ENCODE measurements around the gene WHRN. TPM values are rescaled to one million over a fixed set of nuclear protein-coding genes. Genes with fewer than 3 reads are reported as not detected.

The WHRN gene
- polyA plus RNA-seq, 4 donors: 2.7 to 12.9 (median 7.9) TPM

DNA sequence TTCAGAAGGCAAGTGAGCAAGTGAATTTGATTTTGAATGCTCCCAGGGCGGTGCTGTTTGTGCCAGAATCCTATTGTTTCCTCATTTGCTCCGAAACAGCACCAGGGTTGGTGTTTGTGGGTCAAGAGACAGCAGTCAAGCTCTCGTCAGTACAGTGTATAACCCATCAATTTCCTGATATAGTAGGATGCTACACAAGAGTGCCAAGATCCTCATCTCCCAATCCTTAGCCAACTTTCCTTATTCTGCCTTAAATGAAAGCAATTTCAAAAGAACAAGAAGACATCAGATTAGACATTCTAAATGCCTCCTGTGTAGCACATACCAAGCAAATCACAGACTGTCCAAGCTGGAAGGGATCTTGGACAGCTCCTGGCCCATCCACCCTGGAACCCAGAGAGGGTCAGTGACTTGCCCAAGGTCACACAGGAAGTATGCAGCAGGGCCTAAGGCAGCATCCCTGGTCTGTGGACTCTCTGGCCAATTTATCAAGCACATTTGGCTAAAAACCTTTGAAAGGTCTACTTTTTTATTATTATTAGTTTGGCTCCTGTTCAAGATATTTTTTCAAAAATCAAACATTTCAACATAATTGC is 4.5 kb downstream of the WHRN start:
- Histone ChIP-seq H3K4me3 (ENCODE audit: low read depth in 1 of 3, low read length in 3 of 3) (no peak overlapping the region), H3K9me3 (ENCODE audit: control insufficient read depth in 2 of 2, insufficient read depth in 1 of 2, low read depth in 1 of 2, low read length in 1 of 2) (no peaks in the 10 kb centered on the region), H3K27me3 (ENCODE audit: control insufficient read depth in 3 of 3, insufficient read depth in 3 of 3, low read length in 3 of 3) (peaks cover 0 to 13% (median 0%) of the 10 kb centered on the region in 3 donors), H3K27ac (ENCODE audit: low read depth in 1 of 3, low read length in 2 of 3) (no peak overlapping the region), H3K4me1 (ENCODE audit: control insufficient read depth in 3 of 3, insufficient read depth in 2 of 3, low read depth in 1 of 3, low read length in 2 of 3) (peaks cover 0 to 13% (median 2%) of the 10 kb centered on the region in 3 donors), H3K36me3 (ENCODE audit: control insufficient read depth in 3 of 3, insufficient read depth in 2 of 3, low read depth in 1 of 3, low read length in 3 of 3) (no peaks in the 10 kb centered on the region)
- DNase-seq (no peak), FAIRE-seq (no peak)
- 71 to 79% (median 75%) methylated on average over 3 of the region's 3 CpGs for WGBS, 3 donors

DNA sequence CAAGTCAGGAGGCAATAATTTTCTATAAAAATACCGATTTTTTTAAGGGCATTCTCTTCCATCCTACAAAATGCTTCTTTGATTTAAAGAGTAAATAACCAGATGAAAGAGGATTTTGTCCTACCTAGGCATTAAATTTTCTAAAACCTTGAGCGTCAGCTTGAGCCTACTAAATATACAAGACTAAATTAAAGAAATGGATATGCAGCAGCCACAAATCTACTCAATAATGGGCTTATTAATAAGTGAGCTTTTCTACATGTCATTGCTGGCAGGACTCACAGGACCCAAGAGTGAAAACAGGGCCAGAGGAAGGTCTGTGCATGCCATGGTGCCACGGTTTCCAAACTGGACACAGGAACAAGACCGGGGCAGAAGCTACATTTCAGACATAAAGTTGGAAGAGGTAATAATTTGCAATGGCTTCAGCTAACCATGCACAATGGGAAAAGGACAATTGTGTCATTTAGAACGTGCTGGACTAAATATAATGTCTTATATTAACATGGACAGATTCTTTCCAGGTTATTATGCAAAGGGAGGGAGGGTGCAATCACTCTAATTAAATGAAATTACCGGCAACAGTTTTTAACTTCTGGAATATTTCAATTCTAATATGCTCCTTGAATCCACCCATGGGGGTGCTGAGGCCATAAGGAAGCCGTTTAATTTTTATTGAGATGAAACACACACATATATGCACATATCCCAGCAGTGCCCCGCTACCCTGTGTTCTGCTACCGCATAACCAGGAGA is 5.2 kb downstream of the WHRN start:
- H3K9me3 ChIP-seq (ENCODE audit: control insufficient read depth in 2 of 2, insufficient read depth in 1 of 2, low read depth in 1 of 2, low read length in 1 of 2): no peaks in the 10 kb centered on the region
- WGBS, 3 donors: 59 to 76% (median 69%) methylated on average over 9 of the region's 9 CpGs
- no peak overlapping the region for H3K4me3 ChIP-seq (ENCODE audit: low read depth in 1 of 3, low read length in 3 of 3)
- FAIRE-seq: no peak
- no peak overlapping the region for H3K27ac ChIP-seq (ENCODE audit: low read depth in 1 of 3, low read length in 2 of 3)
- peaks cover 0 to 11% (median 2%) of the 10 kb centered on the region in 3 donors for H3K4me1 ChIP-seq (ENCODE audit: control insufficient read depth in 3 of 3, insufficient read depth in 2 of 3, low read depth in 1 of 3, low read length in 2 of 3)
- DNase-seq: no peak
- no peaks in the 10 kb centered on the region for H3K36me3 ChIP-seq (ENCODE audit: control insufficient read depth in 3 of 3, insufficient read depth in 2 of 3, low read depth in 1 of 3, low read length in 3 of 3)
- peaks cover 0 to 10% (median 0%) of the 10 kb centered on the region in 3 donors for H3K27me3 ChIP-seq (ENCODE audit: control insufficient read depth in 3 of 3, insufficient read depth in 3 of 3, low read length in 3 of 3)

DNA sequence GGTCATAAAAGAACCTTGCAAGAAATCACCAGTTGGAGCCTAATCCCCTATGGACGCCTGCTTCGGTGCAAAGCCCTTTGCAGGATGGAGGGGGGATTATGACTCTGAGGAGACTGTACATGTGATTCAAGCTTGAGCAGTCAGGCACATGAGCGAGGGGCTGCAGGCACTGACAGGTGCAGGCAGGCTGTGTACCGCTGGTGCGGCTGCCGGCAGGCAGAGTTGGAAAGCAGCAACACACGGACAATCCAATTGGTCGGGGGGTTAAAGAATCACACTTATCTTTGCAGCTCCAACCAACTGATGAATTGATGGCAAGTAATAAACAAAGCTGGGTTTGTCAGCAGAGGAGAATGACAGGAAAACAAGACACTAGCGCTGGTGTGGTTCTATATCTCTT is 5.7 kb downstream of the WHRN start:
- H3K9me3 ChIP-seq (ENCODE audit: control insufficient read depth in 2 of 2, insufficient read depth in 1 of 2, low read depth in 1 of 2, low read length in 1 of 2): no peaks in the 10 kb centered on the region
- H3K4me3 ChIP-seq (ENCODE audit: low read depth in 1 of 3, low read length in 3 of 3): no peak overlapping the region
- peaks cover 0 to 6% (median 0%) of the 10 kb centered on the region in 3 donors for H3K27me3 ChIP-seq (ENCODE audit: control insufficient read depth in 3 of 3, insufficient read depth in 3 of 3, low read length in 3 of 3)
- 62 to 79% (median 67%) methylated on average over 9 of the region's 9 CpGs for WGBS, 3 donors
- no peaks in the 10 kb centered on the region for H3K36me3 ChIP-seq (ENCODE audit: control insufficient read depth in 3 of 3, insufficient read depth in 2 of 3, low read depth in 1 of 3, low read length in 3 of 3)
- H3K4me1 ChIP-seq (ENCODE audit: control insufficient read depth in 3 of 3, insufficient read depth in 2 of 3, low read depth in 1 of 3, low read length in 2 of 3): peaks cover 0 to 11% (median 2%) of the 10 kb centered on the region in 3 donors
- H3K27ac ChIP-seq (ENCODE audit: low read depth in 1 of 3, low read length in 2 of 3): no peak overlapping the region
- FAIRE-seq: no peak
- no peak for DNase-seq

DNA sequence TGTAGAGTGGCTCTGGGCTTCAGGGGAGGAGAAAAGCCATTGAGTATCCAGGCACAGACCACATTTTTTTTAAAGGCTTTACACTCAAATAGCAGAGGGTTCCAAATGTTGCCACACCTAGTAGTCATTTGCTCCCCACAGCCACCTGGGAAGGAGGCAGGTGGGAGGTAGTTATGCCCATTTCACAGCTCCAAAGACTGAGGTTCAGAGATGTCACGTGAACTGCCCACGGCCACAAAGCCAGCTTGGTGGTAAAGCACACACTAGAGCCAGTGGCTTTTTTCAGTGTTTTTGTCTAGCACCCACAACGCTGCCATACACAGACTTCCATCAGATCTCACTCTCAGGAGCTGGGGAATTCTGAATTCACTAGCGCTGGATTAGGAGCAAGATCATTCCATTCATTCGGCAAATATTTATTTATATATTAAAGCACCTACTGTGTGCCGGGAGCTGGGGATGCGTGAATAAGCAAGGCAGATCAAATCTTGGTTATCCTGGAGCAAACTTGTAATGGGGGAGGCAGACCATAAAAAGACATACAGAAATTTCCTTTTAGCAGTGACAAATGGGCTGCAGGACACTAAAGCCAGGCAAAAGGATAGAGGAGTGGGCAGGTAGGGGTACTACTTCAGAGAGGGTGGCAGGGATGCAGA is 7.4 kb downstream of the WHRN start:
- Histone ChIP-seq H3K36me3 (ENCODE audit: control insufficient read depth in 3 of 3, insufficient read depth in 2 of 3, low read depth in 1 of 3, low read length in 3 of 3) (no peaks in the 10 kb centered on the region), H3K4me1 (ENCODE audit: control insufficient read depth in 3 of 3, insufficient read depth in 2 of 3, low read depth in 1 of 3, low read length in 2 of 3) (peaks cover 0 to 11% (median 2%) of the 10 kb centered on the region in 3 donors), H3K27me3 (ENCODE audit: control insufficient read depth in 3 of 3, insufficient read depth in 3 of 3, low read length in 3 of 3) (peaks cover 0 to 6% (median 0%) of the 10 kb centered on the region in 3 donors), H3K4me3 (ENCODE audit: low read depth in 1 of 3, low read length in 3 of 3) (no peak overlapping the region), H3K27ac (ENCODE audit: low read depth in 1 of 3, low read length in 2 of 3) (no peak overlapping the region), H3K9me3 (ENCODE audit: control insufficient read depth in 2 of 2, insufficient read depth in 1 of 2, low read depth in 1 of 2, low read length in 1 of 2) (no peaks in the 10 kb centered on the region)
- DNase-seq (no peak), FAIRE-seq (no peak)
- 85 to 93% (median 91%) methylated on average over 7 of the region's 7 CpGs for WGBS, 3 donors

DNA sequence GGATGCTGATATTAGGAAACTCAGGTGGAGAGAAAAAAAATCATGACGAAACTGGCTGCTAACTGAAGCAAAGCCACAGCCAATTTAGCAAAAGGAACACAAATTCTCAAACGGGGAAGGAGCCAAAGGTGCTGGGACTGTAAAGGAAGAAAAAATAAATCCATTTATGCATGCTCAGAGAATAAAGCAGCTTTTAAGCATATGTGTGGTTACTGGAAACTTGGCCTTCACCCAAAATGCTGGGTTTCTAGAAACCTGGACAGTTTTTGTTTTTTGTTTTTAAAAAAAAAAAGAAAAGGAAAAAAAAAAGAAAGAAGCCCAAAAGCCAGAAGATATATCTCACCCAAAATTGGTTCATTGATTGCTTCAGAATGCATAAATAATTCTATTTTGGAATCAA is 8.0 kb downstream of the WHRN start:
- H3K27me3 ChIP-seq (ENCODE audit: control insufficient read depth in 3 of 3, insufficient read depth in 3 of 3, low read length in 3 of 3): peaks cover 0 to 6% (median 0%) of the 10 kb centered on the region in 3 donors
- peaks cover 0 to 8% (median 2%) of the 10 kb centered on the region in 3 donors for H3K4me1 ChIP-seq (ENCODE audit: control insufficient read depth in 3 of 3, insufficient read depth in 2 of 3, low read depth in 1 of 3, low read length in 2 of 3)
- FAIRE-seq (no peak), DNase-seq (no peak)
- WGBS, 3 donors: 45 to 49% (median 49%) methylated on average over 2 of the region's 2 CpGs
- no peaks in the 10 kb centered on the region for H3K36me3 ChIP-seq (ENCODE audit: control insufficient read depth in 3 of 3, insufficient read depth in 2 of 3, low read depth in 1 of 3, low read length in 3 of 3)
- no peak overlapping the region for H3K4me3 ChIP-seq (ENCODE audit: low read depth in 1 of 3, low read length in 3 of 3)
- H3K9me3 ChIP-seq (ENCODE audit: control insufficient read depth in 2 of 2, insufficient read depth in 1 of 2, low read depth in 1 of 2, low read length in 1 of 2): no peaks in the 10 kb centered on the region
- H3K27ac ChIP-seq (ENCODE audit: low read depth in 1 of 3, low read length in 2 of 3): no peak overlapping the region

DNA sequence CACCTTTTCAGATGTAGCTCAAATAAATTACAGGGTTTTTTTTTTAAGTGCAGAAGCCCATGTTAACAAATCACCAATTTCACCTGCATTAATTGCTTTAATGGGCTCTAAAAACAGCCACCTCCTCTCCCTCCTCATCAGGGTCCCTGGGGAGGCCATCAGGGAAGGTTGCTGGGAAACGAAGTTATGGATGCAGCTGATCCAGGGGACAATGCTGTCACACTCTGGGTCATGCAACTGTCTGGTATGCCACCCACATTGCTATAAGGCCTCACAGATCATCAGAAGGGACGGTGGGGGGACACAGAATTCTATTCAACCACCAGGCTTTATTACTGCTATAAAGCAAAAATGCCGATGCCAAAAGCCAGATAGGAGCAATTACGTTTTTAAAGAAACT is 9.3 kb downstream of the WHRN start:
- H3K27ac ChIP-seq (ENCODE audit: low read depth in 1 of 3, low read length in 2 of 3): no peak overlapping the region
- H3K4me3 ChIP-seq (ENCODE audit: low read depth in 1 of 3, low read length in 3 of 3): no peak overlapping the region
- 24 to 65% (median 53%) methylated on average over 4 of the region's 4 CpGs for WGBS, 3 donors
- H3K27me3 ChIP-seq (ENCODE audit: control insufficient read depth in 3 of 3, insufficient read depth in 3 of 3, low read length in 3 of 3): peaks cover 0 to 6% (median 0%) of the 10 kb centered on the region in 3 donors
- DNase-seq: no peak
- FAIRE-seq: no peak
- H3K4me1 ChIP-seq (ENCODE audit: control insufficient read depth in 3 of 3, insufficient read depth in 2 of 3, low read depth in 1 of 3, low read length in 2 of 3): peaks cover 0 to 5% (median 0%) of the 10 kb centered on the region in 3 donors
- H3K9me3 ChIP-seq (ENCODE audit: control insufficient read depth in 2 of 2, insufficient read depth in 1 of 2, low read depth in 1 of 2, low read length in 1 of 2): no peaks in the 10 kb centered on the region
- H3K36me3 ChIP-seq (ENCODE audit: control insufficient read depth in 3 of 3, insufficient read depth in 2 of 3, low read depth in 1 of 3, low read length in 3 of 3): peaks cover 0 to 3% (median 0%) of the 10 kb centered on the region in 3 donors

GRCh38 chr9:114494776-114495569 is 10.3 kb downstream of the WHRN start:
- H3K4me3 ChIP-seq (ENCODE audit: low read depth in 1 of 3, low read length in 3 of 3): no peak overlapping the region
- no peak for FAIRE-seq
- H3K4me1 ChIP-seq (ENCODE audit: control insufficient read depth in 3 of 3, insufficient read depth in 2 of 3, low read depth in 1 of 3, low read length in 2 of 3): peaks cover 0 to 5% (median 0%) of the 10 kb centered on the region in 3 donors
- DNase-seq: no peak
- H3K9me3 ChIP-seq (ENCODE audit: control insufficient read depth in 2 of 2, insufficient read depth in 1 of 2, low read depth in 1 of 2, low read length in 1 of 2): no peaks in the 10 kb centered on the region
- H3K27me3 ChIP-seq (ENCODE audit: control insufficient read depth in 3 of 3, insufficient read depth in 3 of 3, low read length in 3 of 3): peaks cover 0 to 4% (median 0%) of the 10 kb centered on the region in 3 donors
- WGBS, 3 donors: 71 to 80% (median 77%) methylated on average over 12 of the region's 12 CpGs
- H3K36me3 ChIP-seq (ENCODE audit: control insufficient read depth in 3 of 3, insufficient read depth in 2 of 3, low read depth in 1 of 3, low read length in 3 of 3): peaks cover 0 to 3% (median 0%) of the 10 kb centered on the region in 3 donors
- H3K27ac ChIP-seq (ENCODE audit: low read depth in 1 of 3, low read length in 2 of 3): no peak overlapping the region
